HG02840 (cell line): ENCODE data around the gene ANXA2.
"Not testable (repeated sequence)": the region's sequence is repeated elsewhere in the genome, so short reads cannot be mapped to it uniquely, and the experiment has no call there.

Experiments used
- ATAC-seq: cut with Tn5 transposase; IDR thresholded peaks from one replicate; pipeline ENCODE4 v1.9.1; 2021; ENCODE audit warnings: mild to moderate bottlenecking, moderate library complexity, moderate number of reproducible peaks; ENCODE audit not compliant: unreplicated experiment, low FRiP score

The ANXA2 gene

GRCh38 chr15:60372756-60373155, 25.0 kb downstream of the ANXA2 start:
- ATAC-seq: no peak

- no peak for ATAC-seq
Observed at GRCh38 chr15:60372227-60372626, 25.6 kb downstream of the ANXA2 start.

DNA sequence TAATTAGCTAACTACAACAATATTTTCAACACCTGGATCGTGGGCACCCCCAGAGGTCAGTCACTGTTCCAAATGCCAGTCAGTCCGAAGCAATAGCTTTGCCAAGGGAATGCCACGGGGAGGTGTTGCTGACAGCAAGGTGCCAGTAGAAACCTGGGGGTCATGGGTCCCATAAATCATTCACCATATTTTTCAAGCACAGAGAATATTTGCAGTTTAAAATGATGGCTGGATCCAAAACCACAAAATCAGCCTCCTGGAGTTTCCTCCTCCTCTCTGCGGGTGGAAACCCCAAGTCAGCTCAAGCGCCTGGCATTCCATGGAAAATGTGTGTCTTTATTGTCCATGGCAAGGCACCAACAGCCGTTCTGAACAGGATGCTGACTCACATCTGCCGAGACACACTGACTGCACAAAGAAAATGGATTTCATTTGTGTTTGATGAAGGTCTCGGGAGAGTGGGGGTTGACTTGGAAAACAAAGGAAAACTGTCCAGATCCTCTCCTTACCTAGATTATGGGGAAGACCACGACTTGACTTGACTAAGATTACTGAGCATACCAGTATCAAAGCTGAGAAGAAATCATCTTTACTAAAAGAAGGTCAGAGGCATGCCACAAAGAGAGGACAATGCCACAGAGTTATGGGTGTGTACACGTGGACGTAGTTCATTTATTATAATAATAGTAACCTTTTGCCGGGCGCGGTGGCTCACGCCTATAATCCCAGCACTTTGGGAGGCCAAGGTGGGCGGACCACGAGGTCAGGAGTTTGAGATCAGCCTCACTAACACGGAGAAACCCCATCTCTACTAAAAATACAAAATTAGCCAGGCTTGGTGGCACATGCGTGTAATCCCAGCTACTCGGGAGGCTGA, 26.4 kb downstream of the ANXA2 start:
- no peak for ATAC-seq

GRCh38 chr15:60370869-60371136, 27.0 kb downstream of the ANXA2 start:
- no peak for ATAC-seq

DNA sequence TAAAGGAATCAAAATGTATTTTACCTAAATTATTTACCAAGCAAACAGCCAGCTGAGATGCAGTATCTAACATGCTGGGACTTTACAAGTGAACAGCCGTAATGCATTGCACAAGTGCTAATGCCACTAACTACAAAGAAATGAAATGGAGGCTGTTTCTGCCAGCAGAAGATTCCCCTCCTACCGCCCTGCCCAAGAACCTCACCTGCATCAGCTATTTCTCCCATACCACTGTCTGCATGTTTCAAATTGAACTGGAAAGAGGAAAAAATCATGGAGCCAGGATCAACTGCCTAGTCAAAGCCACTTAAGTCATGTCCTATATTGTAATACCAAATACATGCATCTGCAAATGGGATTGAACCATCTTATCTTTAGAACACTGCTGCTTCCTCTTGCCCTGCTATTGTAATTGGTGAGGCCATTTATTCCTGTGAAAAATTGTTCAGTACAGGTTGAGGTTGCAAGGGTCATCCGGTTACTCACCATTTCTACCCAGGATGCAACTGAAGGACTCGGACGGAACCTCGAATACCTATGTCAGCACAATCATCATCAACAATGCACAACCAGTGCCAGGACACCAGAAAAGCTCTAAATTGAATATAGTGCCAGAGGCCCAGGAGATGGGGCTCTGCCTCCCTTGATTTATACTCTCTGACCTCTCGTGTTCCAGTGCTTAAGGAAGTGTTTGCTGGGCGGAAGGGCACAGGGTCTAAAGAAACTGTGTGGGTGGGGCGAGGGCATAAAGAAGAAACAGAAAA, 27.5 kb downstream of the ANXA2 start:
- no peak for ATAC-seq

- no peak for ATAC-seq
Observed at GRCh38 chr15:60369696-60370095, 28.1 kb downstream of the ANXA2 start.

- ATAC-seq: no peak
Observed at GRCh38 chr15:60364612-60364924, 33.2 kb downstream of the ANXA2 start.

- ATAC-seq: no peak
Observed at GRCh38 chr15:60363903-60364611, 33.7 kb downstream of the ANXA2 start.

DNA sequence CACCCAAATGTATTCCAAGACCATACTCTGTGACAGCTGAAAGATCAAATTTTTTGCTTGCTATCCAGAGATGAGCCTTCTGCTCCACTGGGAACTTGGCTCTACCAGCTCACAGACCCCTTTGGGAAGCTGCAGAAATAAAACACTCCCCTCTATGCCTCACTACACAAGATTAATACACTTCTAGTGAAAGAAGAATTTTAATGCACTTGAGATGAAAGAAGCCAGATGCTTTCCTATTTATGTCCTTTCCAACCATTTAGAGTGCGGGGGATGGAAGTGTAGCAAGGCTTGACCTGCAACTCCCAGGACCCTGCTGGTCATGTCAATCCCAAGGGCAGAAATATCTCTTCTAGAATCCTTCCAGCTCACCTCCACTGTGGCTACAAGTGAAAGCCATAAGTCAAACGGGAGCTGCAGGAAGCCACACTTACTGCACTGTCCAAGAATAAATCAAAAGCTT, 34.7 kb downstream of the ANXA2 start:
- ATAC-seq: no peak

- ATAC-seq: no peak
Observed at GRCh38 chr15:60362321-60363086, 35.3 kb downstream of the ANXA2 start.

- not testable (repeated sequence) for ATAC-seq
Observed at GRCh38 chr15:60359738-60360137, 38.0 kb downstream of the ANXA2 start.

DNA sequence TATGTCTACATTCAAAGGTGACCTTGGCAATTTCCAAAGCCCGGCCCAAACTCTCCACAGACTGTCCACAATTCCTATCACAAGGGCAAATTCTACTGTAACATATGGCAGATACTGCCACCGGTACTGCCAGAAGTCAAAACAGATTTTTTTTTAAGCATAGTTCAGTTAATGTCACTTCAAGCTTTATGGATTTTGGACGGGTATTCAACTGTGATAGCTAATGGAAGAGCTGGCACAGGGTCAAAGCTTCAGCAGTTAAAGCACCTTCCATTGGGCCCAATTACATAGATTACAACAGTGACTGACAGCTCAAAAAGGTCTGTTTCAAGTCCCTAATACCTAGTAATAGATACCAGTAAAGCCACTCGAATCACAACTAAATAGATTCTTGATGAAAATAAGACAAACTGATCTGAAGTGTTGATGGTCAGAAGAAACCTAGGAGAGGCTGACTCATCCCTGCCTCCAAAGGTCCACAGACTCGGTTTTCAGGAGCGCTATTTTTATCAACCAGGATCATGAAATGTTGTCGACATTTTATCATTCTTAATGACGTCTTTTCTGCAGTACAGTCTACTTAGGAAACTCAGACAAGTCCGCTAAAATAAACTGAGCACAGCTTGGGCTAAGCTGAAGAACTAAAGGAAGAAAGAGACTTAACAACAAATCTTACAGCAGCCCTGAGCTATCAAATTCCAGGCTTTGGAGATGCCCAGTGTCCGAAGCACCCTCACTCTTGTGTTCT, 38.7 kb downstream of the ANXA2 start:
- no peak for ATAC-seq

- ATAC-seq: no peak
Observed at GRCh38 chr15:60356832-60357231, 41.0 kb downstream of the ANXA2 start.

- no peak for ATAC-seq
Observed at GRCh38 chr15:60355148-60355857, 42.5 kb downstream of the ANXA2 start.

DNA sequence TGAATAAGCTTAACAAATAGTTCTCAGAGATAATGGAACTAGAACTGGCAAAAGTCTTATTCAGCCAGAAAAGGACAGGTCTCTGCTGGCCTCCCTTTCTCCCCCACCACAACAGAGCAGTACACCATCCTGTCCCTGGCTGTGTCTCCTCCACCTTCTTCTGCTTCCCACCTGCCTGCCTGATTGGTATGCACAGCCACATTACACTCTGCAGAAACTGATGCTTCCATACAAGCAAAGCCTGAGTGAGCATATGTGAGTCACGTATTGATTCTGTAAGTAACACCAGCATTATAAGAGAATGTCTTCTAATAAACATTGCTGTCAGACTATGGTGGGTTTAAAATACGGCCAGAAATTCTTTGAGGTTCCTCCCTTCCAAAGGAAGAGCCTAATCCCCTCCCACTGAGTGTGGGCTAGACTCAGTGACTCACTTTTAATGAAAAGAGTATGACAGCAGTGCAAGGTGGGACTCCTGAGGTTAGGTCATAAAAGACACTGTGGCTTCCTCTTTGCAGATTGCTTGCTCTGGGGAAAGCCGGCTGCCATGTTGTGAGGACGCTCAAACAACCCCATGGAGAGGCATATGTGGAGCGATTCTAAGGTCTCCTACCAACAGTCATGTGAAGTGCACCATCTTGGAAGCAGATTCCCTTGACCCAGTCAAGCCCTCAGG, 44.4 kb downstream of the ANXA2 start:
- ATAC-seq: no peak

- ATAC-seq: no peak
Observed at GRCh38 chr15:60352525-60352924, 45.3 kb downstream of the ANXA2 start.

DNA sequence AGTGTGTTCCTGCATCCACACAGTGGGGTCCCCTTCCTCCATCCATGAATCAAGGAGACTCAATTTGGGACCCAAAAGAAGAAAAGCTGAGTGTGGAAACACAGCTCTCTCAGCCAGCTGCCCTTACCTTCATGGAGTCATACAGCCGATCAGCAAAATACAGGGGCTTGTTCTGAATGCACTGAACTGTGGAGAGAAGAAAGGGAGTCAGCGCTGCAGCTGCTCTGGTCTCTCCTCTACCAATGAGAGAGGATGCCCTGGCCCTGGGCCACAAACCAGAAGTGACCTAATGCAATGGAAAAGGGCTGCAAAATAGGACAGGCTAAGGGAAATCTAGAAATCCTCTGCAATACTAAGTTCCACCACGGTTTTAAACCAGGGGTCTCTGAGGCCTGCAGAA, 46.7 kb downstream of the ANXA2 start:
- ATAC-seq: no peak

DNA sequence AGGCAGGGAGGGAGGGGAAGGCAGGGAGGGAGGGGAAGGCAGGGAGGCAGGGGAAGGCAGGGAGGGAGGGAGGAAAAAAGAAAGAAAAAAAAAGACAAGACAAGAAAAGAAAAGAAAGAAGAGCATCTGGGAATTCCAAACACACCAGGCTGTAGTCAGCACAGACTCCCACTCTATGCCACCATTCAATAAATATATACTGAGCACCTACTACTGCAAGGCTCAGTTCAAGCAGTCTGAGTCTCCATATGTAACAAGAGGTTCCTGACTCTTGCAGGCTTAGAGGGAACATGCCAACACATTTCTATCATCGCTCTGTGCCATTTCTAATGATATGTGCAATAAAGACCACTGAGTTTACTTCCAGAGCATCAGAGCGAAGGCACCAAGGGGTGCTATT, 47.7 kb downstream of the ANXA2 start:
- no peak for ATAC-seq

- no peak for ATAC-seq
Observed at GRCh38 chr15:60349589-60349988, 48.2 kb downstream of the ANXA2 start.
